GM12878 (cell line): ENCODE data around the gene FAM111B. TPM values are rescaled to one million over a fixed set of nuclear protein-coding genes. Genes with fewer than 3 reads are reported as not detected.

Experiments
- ATAC-seq: fragments of 200-7000 bp; cut with Tn5 transposase; 3 replicates; pipeline ENCODE4 v1.9.1; 2020; ENCODE audit warnings: mild to moderate bottlenecking, moderate library complexity
- BruUV-seq: library from RNA; stranded (reverse); fragments of 400-500 nt; replicated peaks from 2 replicates; lab custom pipeline; 2021; lab: Mats Ljungman, UMichigan
- CTCF ChIA-PET: fragments of 300-600 bp; sonication (Branson Sonifier 250); formaldehyde crosslinking; extraction: SDS; loops from one replicate; lab custom pipeline; 2021; ENCODE audit warnings: inconsistent platforms; lab: Yijun Ruan, JAX
- POLR2A ChIA-PET: fragments of 350-600 bp; formaldehyde crosslinking; extraction: SDS; loops from one replicate; lab custom pipeline; 2021; ENCODE audit warnings: inconsistent platforms; lab: Charles Lee
- RAD21 ChIA-PET: fragments of 300-600 bp; sonication (Branson Sonifier 250); formaldehyde crosslinking; loops from one replicate; lab custom pipeline; 2023; ENCODE audit warnings: antibody characterized with exemption; ENCODE audit not compliant: unreplicated experiment; lab: Charles Lee
- SMC1A ChIA-PET: fragments of 300-600 bp; sonication (Branson Sonifier 250); formaldehyde crosslinking; loops from one replicate; lab custom pipeline; 2023; ENCODE audit not compliant: unreplicated experiment, uncharacterized antibody; lab: Charles Lee
- DNase-seq: peaks from one replicate; pipeline ENCODE4 v3.0.0-alpha.2; 2011; ENCODE audit warnings: low read depth, low spot score
- FAIRE-seq: peaks from 3 replicates; lab custom pipeline; 2011; peaks lifted over from hg19 to GRCh38; lab: Jason Lieb, UNC
- H2AFZ ChIP-seq: 2 replicates; pipeline ENCODE4 v1.6.0; 2011; ENCODE audit warnings: low read depth, low read length, control low read depth; ENCODE audit not compliant: control insufficient read depth
- H3K27ac ChIP-seq: 2 replicates; pipeline ENCODE4 v1.5.1; 2011; ENCODE audit warnings: control low read depth; ENCODE audit not compliant: control insufficient read depth, insufficient read depth
- H3K27me3 ChIP-seq, 2 experiments: replicated peaks in 1 of 2; 2 replicates each; pipeline versions ENCODE4 v1.6.0 to v1.6.1; 2011; ENCODE audit warnings: low read length in 1 of 2; ENCODE audit not compliant: control insufficient read depth in 2 of 2, insufficient read depth in 2 of 2
- H3K36me3 ChIP-seq, 2 experiments: 2 replicates each; pipeline ENCODE4 v1.5.1; 2011; ENCODE audit warnings: low read length in 1 of 2; ENCODE audit not compliant: control insufficient read depth in 2 of 2, insufficient read depth in 2 of 2
- H3K4me1 ChIP-seq: 2 replicates; pipeline ENCODE4 v1.6.1; 2011; ENCODE audit warnings: mild to moderate bottlenecking, low read length, moderate library complexity, mixed read lengths; ENCODE audit not compliant: control insufficient read depth, insufficient read depth
- H3K4me2 ChIP-seq: 2 replicates; pipeline ENCODE4 v1.6.0; 2011; ENCODE audit warnings: control low read depth; ENCODE audit not compliant: control insufficient read depth, insufficient read depth
- H3K4me3 ChIP-seq: fragments of 200-600 bp; sonication (generic); 2 replicates; pipeline ENCODE4 v1.5.1; 2016
- H3K79me2 ChIP-seq: 2 replicates; pipeline ENCODE4 v1.6.0; 2011; ENCODE audit warnings: low read length; ENCODE audit not compliant: control insufficient read depth, insufficient read depth
- H3K9ac ChIP-seq: 2 replicates; pipeline ENCODE4 v1.8.0; 2011; ENCODE audit warnings: low read length, control low read depth, mixed read lengths; ENCODE audit not compliant: control insufficient read depth, insufficient read depth
- H3K9me3 ChIP-seq: replicated peaks from 3 replicates; pipeline ENCODE4 v1.5.1; 2011; ENCODE audit warnings: mild to moderate bottlenecking, low read length; ENCODE audit not compliant: control insufficient read depth, insufficient read depth
- H4K20me1 ChIP-seq: 2 replicates; pipeline ENCODE4 v1.6.0; 2011; ENCODE audit not compliant: control insufficient read depth, insufficient read depth
- MTA2 ChIP-seq: fragments of 450-650 bp; IDR thresholded peaks from 2 replicates; pipeline ENCODE4 v1.6.1; 2016; ENCODE audit warnings: low read depth, mild to moderate bottlenecking, moderate library complexity
- PAX5 ChIP-seq: IDR thresholded peaks from 2 replicates; pipeline ENCODE4 v1.6.1; 2011; ENCODE audit warnings: low read depth, low read length, borderline replicate concordance
- ZNF592 ChIP-seq: fragments of 450-650 bp; IDR thresholded peaks from 2 replicates; pipeline ENCODE4 v1.6.1; 2017; ENCODE audit warnings: mild to moderate bottlenecking, moderate library complexity
- WGBS: methylation state at CpG from one replicate; pipeline ENCODE4 v1.1.6; 2016; ENCODE audit warnings: low lambda C conversion rate; ENCODE audit not compliant: insufficient replicate concordance, insufficient coverage; ENCODE audit errors: missing lambda C conversion rate; 5-methylcytosine and 5-hydroxymethylcytosine counted together
- in situ Hi-C: fragments of 300-500 bp; cut with MboI; formaldehyde crosslinking; loops from 9 replicates; pipeline ENCODE4 v1.14.3; 2018; ENCODE audit warnings: mixed read lengths
- intact Hi-C: fragments of 100-400 bp; cut with micrococcal nuclease; formaldehyde crosslinking; loops from one replicate; pipeline ENCODE4 v1.14.2; 2022; ENCODE audit not compliant: unreplicated experiment
- polyA plus RNA-seq, 11 experiments: library from polyadenylated mRNA; depleted of rRNA in 4 of 11; unstranded in 6 of 11; stranded (reverse) in 5 of 11; fragments of >200 nt; fragmentation: Nextera tagmentation in 4 of 11; fragmentation: Illumina TruSeq in 1 of 11; extraction: Ambion mirVana in 4 of 11; extraction: Trizol in 1 of 11; gene quantifications; 1 replicate in 1 of 11; 2 replicates in 10 of 11; pipeline versions ENCODE4 v1.2.1 to v1.2.3, GENCODE V29; 2011 to 2016; ENCODE audit warnings: inconsistent platforms in 2 of 11, missing spikeins in 2 of 11, low read depth in 1 of 11
- total RNA-seq, 4 experiments: library from RNA; depleted of rRNA in 3 of 4; stranded (reverse); fragments of >200 nt in 3 of 4; fragmentation: Illumina TruSeq in 1 of 4; extraction: Trizol in 1 of 4; gene quantifications; 2 replicates each; pipeline versions ENCODE4 v1.2.1 to v1.2.3, GENCODE V29; 2013 to 2021

The FAM111B gene
- total and polyA plus RNA-seq, 10 of the 15 experiments (the other 5 are each of a cell fraction or from before 2014, with no cell fraction given), result 35.9 to 97.2 (median 62.1) TPM

- peak overlapping the region; percentile 92 for H3K9ac ChIP-seq
- intact Hi-C loops, result loop anchor here (1.0 to 2.0 kb wide), 3 partner anchors 16 to 563 kb away; partner anchors contain the start of genes FAM111B and ZFP91
- H3K4me2 ChIP-seq, result peak overlapping the region; percentile 67
- ChIA-PET SMC1A (interaction anchor here (1.0 to 4.2 kb wide), 9 partner anchors 10 to 125 kb away, joined by 3 to 36 read pairs (median 9); no protein-coding TSS in a partner anchor), POLR2A (interaction anchor here (0.6 to 1.8 kb wide), 4 partner anchors 9 to 35 kb away, joined by 3 to 7 read pairs (median 3); partner anchors contain the start of gene FAM111B), RAD21 (interaction anchor here (1.0 to 3.9 kb wide), 7 partner anchors 10 to 83 kb away, joined by 3 to 56 read pairs (median 6); partner anchors contain the start of gene FAM111B), CTCF (interaction anchor here (1.0 to 12.0 kb wide), 10 partner anchors 10 to 229 kb away, joined by 3 to 250 read pairs (median 8); partner anchors contain the start of gene FAM111B)
- in situ Hi-C loops, result loop anchor here (5.0 kb wide), 2 partner anchors 35 to 90 kb away; partner anchors contain the start of gene FAM111B
- ATAC-seq (no peak; the same call in 2 of the 3 replicates), DNase-seq (no peak), FAIRE-seq (no peak)
- peak overlapping the region; percentile 83 for H3K4me3 ChIP-seq
- peak overlapping the region; percentile 91 for H3K27ac ChIP-seq
- WGBS, result 0% methylated on average over 3 of the region's 3 CpGs
- no peaks in the 10 kb centered on the region for H3K27me3 ChIP-seq
- H3K9me3 ChIP-seq, result no peaks in the 10 kb centered on the region
- BruUV-seq, result TSS peak; percentile 86
- H3K36me3 ChIP-seq, result peaks cover 0 to 6% of the 10 kb centered on the region in 2 experiments; a peak in 1 of 4 replicates
- peaks cover 40% of the 10 kb centered on the region for H3K79me2 ChIP-seq
- H2AFZ ChIP-seq, result peak overlapping the region; percentile 93
- no peak for TF ChIP-seq PAX5
- TF ChIP-seq MTA2, result 0 out of 2 replicates have a peak, but pooled peaks have one; percentile 10
- TF ChIP-seq ZNF592, result no peak
- H3K4me1 ChIP-seq, result peaks cover 12% of the 10 kb centered on the region; the same call in 1 of the 2 replicates
- H4K20me1 ChIP-seq, result no peaks in the 10 kb centered on the region
Measured at GRCh38 chr11:59141673-59142460, 34.8 kb downstream of the FAM111B start.
